Keratinocyte (primary cell): Measurements from ENCODE around the gene PAOX.

Experiments
- CTCF ChIP-seq, 3 experiments: IDR thresholded peaks in 1 of 3; conservative IDR thresholded peaks in 1 of 3; optimal IDR thresholded peaks in 1 of 3; 2 replicates in 2 of 3; 3 replicates in 1 of 3; pipeline versions ENCODE3 to v1.5.1; 2011; ENCODE audit warnings: low read length in 3 of 3, mild to moderate bottlenecking in 3 of 3, moderate library complexity in 2 of 3, control low read depth in 1 of 3, inconsistent platforms in 1 of 3; ENCODE audit not compliant: insufficient read depth in 2 of 3; ENCODE audit errors: extremely low read depth in 1 of 3
- EZH2 ChIP-seq: IDR thresholded peaks from one replicate; pipeline ENCODE4 v1.6.1; 2012; ENCODE audit warnings: inconsistent platforms, mild to moderate bottlenecking, low read length, moderate library complexity

GRCh38 chr10:133366130-133366478 lies 13.0 kb upstream of the PAOX start:
- no peak for TF ChIP-seq EZH2
- no peak for TF ChIP-seq CTCF (optimal IDR thresholded peaks at IDR 0.05 in 1 of 3, IDR thresholded peaks at IDR 0.05 in 1 of 3, conservative IDR thresholded peaks at IDR 0.05 in 1 of 3; ENCODE audit: extremely low read depth in 1 of 3, insufficient read depth in 2 of 3, low read length in 3 of 3)
